A549 (cell line): ENCODE measurements around the gene MATN4. TPM values are rescaled to one million over a fixed set of nuclear protein-coding genes. Genes with fewer than 3 reads are reported as not detected.

Experiments
- ATAC-seq, 2 experiments: fragments of 200-7000 bp in 1 of 2; fragments of >200 bp in 1 of 2; cut with Nextera tagmentation in 1 of 2; cut with Tn5 transposase in 1 of 2; 3 replicates each; pipeline versions ENCODE4 v1.8.0 to v1.9.1; 2018 to 2020; ENCODE audit warnings: mild to moderate bottlenecking in 1 of 2, moderate library complexity in 1 of 2
- CTCF ChIA-PET: fragments of 300-600 bp; sonication (Branson Sonifier 250); formaldehyde crosslinking; extraction: SDS; loops from one replicate; lab custom pipeline; 2021; ENCODE audit warnings: antibody characterized with exemption, inconsistent platforms; lab: Yijun Ruan, JAX
- POLR2A ChIA-PET: fragments of 350-600 bp; formaldehyde crosslinking; extraction: SDS; loops from one replicate; lab custom pipeline; 2021; ENCODE audit warnings: antibody characterized with exemption, inconsistent platforms; lab: Yijun Ruan, JAX
- DNase-seq, 2 experiments: peaks; one replicate each; pipeline versions ENCODE4 v3.0.0 to v3.0.0-alpha.2; 2011 to 2016; ENCODE audit warnings: low read depth in 1 of 2, low spot score in 1 of 2
- FAIRE-seq: peaks from 2 replicates; lab custom pipeline; 2011; peaks lifted over from hg19 to GRCh38; lab: Jason Lieb, UNC
- H3K27ac ChIP-seq, 2 experiments: fragments of >200 bp; sonication (Bioruptor Twin); formaldehyde crosslinking; 3 replicates each; pipeline ENCODE4 v1.5.1; 2016 to 2017
- H3K4me1 ChIP-seq: fragments of >200 bp; sonication (Bioruptor Twin); formaldehyde crosslinking; 3 replicates; pipeline ENCODE4 v1.6.1; 2016
- H3K4me2 ChIP-seq: fragments of >200 bp; sonication (Bioruptor Twin); formaldehyde crosslinking; 3 replicates; pipeline ENCODE4 v1.6.1; 2016
- H3K4me3 ChIP-seq: fragments of >200 bp; sonication (Bioruptor Twin); formaldehyde crosslinking; 3 replicates; pipeline ENCODE4 v1.5.1; 2016
- H3K9me3 ChIP-seq: fragments of >200 bp; sonication (Bioruptor Twin); formaldehyde crosslinking; 3 replicates; pipeline ENCODE4 v1.6.1; 2016
- ATOH8 ChIP-seq: fragments of 250-450 bp; sonication (Bioruptor Pico); IDR thresholded peaks from 2 replicates; pipeline ENCODE4 v1.5.0; 2020; ENCODE audit warnings: low read depth, mild to moderate bottlenecking, moderate library complexity
- CHD2 ChIP-seq: fragments of 150-350 bp; IDR thresholded peaks from 2 replicates; pipeline ENCODE4 v1.6.1; 2014; ENCODE audit warnings: low read length; ENCODE audit not compliant: partially characterized antibody
- CHD4 ChIP-seq: fragments of 200-600 bp; sonication (generic); IDR thresholded peaks from 2 replicates; pipeline ENCODE4 v1.6.1; 2016; ENCODE audit warnings: antibody characterized with exemption, mild to moderate bottlenecking, borderline replicate concordance
- E2F6 ChIP-seq: IDR thresholded peaks from 2 replicates; pipeline ENCODE4 v1.6.1; 2012; ENCODE audit warnings: low read depth, borderline replicate concordance
- EHF ChIP-seq: fragments of 250-450 bp; sonication (Bioruptor Pico); IDR thresholded peaks from 2 replicates; pipeline ENCODE4 v1.5.0; 2020; ENCODE audit warnings: mild to moderate bottlenecking
- EHMT2 ChIP-seq: fragments of 200-600 bp; sonication (generic); IDR thresholded peaks from 2 replicates; pipeline ENCODE4 v1.6.1; 2016; ENCODE audit warnings: antibody characterized with exemption, low read depth, mild to moderate bottlenecking, moderate library complexity
- ESRRA ChIP-seq: fragments of 150-350 bp; IDR thresholded peaks from 2 replicates; pipeline ENCODE4 v1.6.1; 2014; ENCODE audit warnings: mild to moderate bottlenecking, low read length, borderline replicate concordance
- FOSB ChIP-seq: fragments of 250-450 bp; sonication (Bioruptor Pico); IDR thresholded peaks from 2 replicates; pipeline ENCODE4 v1.5.0; 2020; ENCODE audit warnings: mild to moderate bottlenecking, moderate library complexity
- HOXA7 ChIP-seq: fragments of 250-450 bp; sonication (Bioruptor Pico); IDR thresholded peaks from 2 replicates; pipeline ENCODE4 v1.5.0; 2020; ENCODE audit warnings: mild to moderate bottlenecking, moderate library complexity
- HOXB5 ChIP-seq: fragments of 250-450 bp; sonication (Bioruptor Pico); IDR thresholded peaks from 2 replicates; pipeline ENCODE4 v1.5.0; 2020; ENCODE audit warnings: mild to moderate bottlenecking, moderate library complexity
- JUN ChIP-seq, 2 experiments: fragments of >200 bp; sonication (Bioruptor Twin); formaldehyde crosslinking; IDR thresholded peaks; 2 replicates in 1 of 2; 3 replicates in 1 of 2; pipeline ENCODE4 v1.6.1; 2016 to 2017
- PBX3 ChIP-seq: IDR thresholded peaks from 2 replicates; pipeline ENCODE4 v1.6.1; 2012
- PHF8 ChIP-seq: fragments of 200-600 bp; sonication (generic); IDR thresholded peaks from 2 replicates; pipeline ENCODE4 v1.6.1; 2016; ENCODE audit warnings: low read depth, mild to moderate bottlenecking, antibody characterized with exemption, moderate library complexity, borderline replicate concordance
- RNF2 ChIP-seq: fragments of 200-600 bp; sonication (generic); IDR thresholded peaks from 2 replicates; pipeline ENCODE4 v1.6.1; 2016; ENCODE audit warnings: low read depth, mild to moderate bottlenecking, antibody characterized with exemption, moderate library complexity, borderline replicate concordance
- SMC3 ChIP-seq: fragments of >200 bp; sonication (Bioruptor Twin); formaldehyde crosslinking; IDR thresholded peaks from 3 replicates; pipeline ENCODE4 v1.6.1; 2018; ENCODE audit warnings: inconsistent platforms
- TFCP2L1 ChIP-seq: fragments of 250-450 bp; sonication (Bioruptor Pico); IDR thresholded peaks from 2 replicates; pipeline ENCODE4 v1.5.0; 2021; ENCODE audit warnings: mild to moderate bottlenecking
- ZC3H11A ChIP-seq: fragments of 450-650 bp; IDR thresholded peaks from 2 replicates; pipeline ENCODE4 v1.6.1; 2014; ENCODE audit warnings: antibody characterized with exemption, mild to moderate bottlenecking
- ZSCAN20 ChIP-seq: fragments of 250-450 bp; sonication (Bioruptor Pico); IDR thresholded peaks from 2 replicates; pipeline ENCODE4 v1.8.0; 2022; ENCODE audit warnings: mild to moderate bottlenecking, moderate library complexity
- WGBS: methylation state at CpG from one replicate; pipeline ENCODE4 v1.1.6; 2017; ENCODE audit errors: missing lambda C conversion rate; 5-methylcytosine and 5-hydroxymethylcytosine counted together
- polyA plus RNA-seq, 4 experiments: library from polyadenylated mRNA; depleted of rRNA in 3 of 4; stranded (reverse); fragments of >200 nt; fragmentation: RNase III in 1 of 4; extraction: RNeasy Plus Mini Kit Qiagen cat#74134 plus additional on column Dnase treatment in 1 of 4; gene quantifications; 2 replicates in 3 of 4; 3 replicates in 1 of 4; pipeline ENCODE4 v1.2.3, GENCODE V29; 2011 to 2017

The MATN4 gene
- polyA plus RNA-seq, 2 of the 4 experiments (the other 2 are of a cell fraction), result 0.04 to 0.05 TPM

GRCh38 chr20:45301824-45302271 lies 6.3 kb downstream of the MATN4 start (continued):
- TF ChIP-seq HOXB5 (CRISPR knock-in tag) (no peak), EHF (no peak), EHMT2 (no peak), TFCP2L1 (CRISPR knock-in tag) (no peak)
- TF ChIP-seq, all 56 proteins: peak for 0

- H3K4me1 ChIP-seq, result no peaks in the 10 kb centered on the region
- 28% methylated on average over 4 of the region's 4 CpGs for WGBS
- POLR2A ChIA-PET, result no interaction called here
- DNase-seq (peak; percentile 69 to 71), FAIRE-seq (no peak), ATAC-seq (peak; percentile 86 to 99)
- H3K27ac ChIP-seq, result no peak overlapping the region
- H3K4me2 ChIP-seq, result no peak overlapping the region
- H3K9me3 ChIP-seq, result no peaks in the 10 kb centered on the region
- H3K4me3 ChIP-seq, result no peak overlapping the region
- CTCF ChIA-PET, result interaction anchor here (0.8 to 4.7 kb wide), 9 partner anchors 9 to 290 kb away, joined by 3 to 77 read pairs (median 4); no protein-coding TSS in a partner anchor
- no peak for TF ChIP-seq ESRRA
- no peak for TF ChIP-seq JUN (IDR thresholded peaks at IDR 0.05)
- TF ChIP-seq FOSB (CRISPR knock-in tag), result no peak
- TF ChIP-seq PBX3, result no peak
- no peak for TF ChIP-seq ZC3H11A
Observed at GRCh38 chr20:45300961-45301360, 7.1 kb downstream of the MATN4 start.

GRCh38 chr20:45299786-45300185 lies 8.3 kb downstream of the MATN4 start:
- DNase-seq (no peak), ATAC-seq (no peak), FAIRE-seq (no peak)
- peaks cover 4% of the 10 kb centered on the region for H3K9me3 ChIP-seq
- no peak overlapping the region for H3K27ac ChIP-seq
- H3K4me2 ChIP-seq, result no peak overlapping the region
- no peak for TF ChIP-seq HOXA7 (CRISPR knock-in tag)
- no peak for TF ChIP-seq EHMT2
- no peaks in the 10 kb centered on the region for H3K4me1 ChIP-seq
- 71% methylated on average over 6 of the region's 6 CpGs for WGBS
- ChIA-PET CTCF (interaction anchor here (2.7 kb wide), 1 partner anchor 289 kb away, joined by 8 read pairs; no protein-coding TSS in a partner anchor), POLR2A (no interaction called here)
- H3K4me3 ChIP-seq, result no peak overlapping the region

GRCh38 chr20:45297786-45298497 lies 10.2 kb downstream of the MATN4 start:
- H3K4me1 ChIP-seq, result no peaks in the 10 kb centered on the region
- POLR2A ChIA-PET, result no interaction called here
- DNase-seq, result no peak
- WGBS, result 77% methylated on average over 47 of the region's 52 CpGs
- FAIRE-seq, result no peak
- no peak overlapping the region for H3K4me2 ChIP-seq
- no peak for ATAC-seq
- TF ChIP-seq ZSCAN20 (CRISPR knock-in tag) (no peak), ATOH8 (CRISPR knock-in tag) (no peak), JUN (IDR thresholded peaks at IDR 0.05) (no peak), RNF2 (no peak), PHF8 (no peak), CHD4 (no peak), SMC3 (no peak), ZC3H11A (no peak), CHD2 (no peak), E2F6 (no peak)
- no peak overlapping the region for H3K27ac ChIP-seq
- no peak overlapping the region for H3K4me3 ChIP-seq
- CTCF ChIA-PET, result interaction anchor here (0.8 to 1.9 kb wide), 7 partner anchors 9 to 254 kb away, joined by 3 to 7 read pairs (median 3); partner anchors contain the start of gene MATN4
- H3K9me3 ChIP-seq, result peaks cover 12% of the 10 kb centered on the region
